ENCODE data around the gene PADI2. TPM values are rescaled to one million over a fixed set of nuclear protein-coding genes. Genes with fewer than 3 reads are reported as not detected.

The PADI2 gene
- polyA plus RNA-seq, 1 donor (not counting 4 experiments of a cell fraction or from before 2014, with no cell fraction given) = 0.13 TPM

GRCh38 chr1:17140279-17140678 lies 21.0 kb upstream of the PADI2 start:
- Histone ChIP-seq H2AFZ (ENCODE audit: control insufficient read depth, low read length) (no peak overlapping the region), H3K9me1 (ENCODE audit: control insufficient read depth, extremely low read depth, insufficient read depth, low read length) (no peaks in the 10 kb centered on the region), H3K36me3 (ENCODE audit: control insufficient read depth in 2 of 2, extremely low read depth in 1 of 2, insufficient read depth in 2 of 2, low read length in 2 of 2) (no peaks in the 10 kb centered on the region), H3K27ac (ENCODE audit: control insufficient read depth, insufficient read depth, low read length) (no peak overlapping the region), H3K4me2 (ENCODE audit: control insufficient read depth, extremely low read depth, insufficient read depth, low read depth, low read length) (no peak overlapping the region), H3K79me2 (ENCODE audit: control insufficient read depth, insufficient read depth, low read length) (no peaks in the 10 kb centered on the region), H3K9ac (ENCODE audit: control insufficient read depth, extremely low read depth, insufficient read depth, low read length) (no peak overlapping the region), H3K9me3 (ENCODE audit: control insufficient read depth, low read depth, low read length) (no peaks in the 10 kb centered on the region), H3K4me3 (ENCODE audit: control insufficient read depth in 2 of 3, extremely low read depth in 1 of 3, insufficient read depth in 2 of 3, low read depth in 1 of 3, low read length in 3 of 3) (no peak overlapping the region), H3K27me3 (ENCODE audit: control insufficient read depth, extremely low read depth, insufficient read depth, low read length) (no peaks in the 10 kb centered on the region), H4K20me1 (ENCODE audit: control insufficient read depth, extremely low read depth, insufficient read depth, low read length) (no peaks in the 10 kb centered on the region), H3K4me1 (ENCODE audit: control insufficient read depth, extremely low read depth, insufficient read depth, low read length) (no peaks in the 10 kb centered on the region)
- no peak for DNase-seq (ENCODE audit: low read depth, low spot score)
- no peak for TF ChIP-seq CTCF (optimal IDR thresholded peaks at IDR 0.05 in 1 of 3, IDR thresholded peaks at IDR 0.05 in 1 of 3, conservative IDR thresholded peaks at IDR 0.05 in 1 of 3; ENCODE audit: extremely low read depth in 1 of 3, insufficient read depth in 2 of 3, low read length in 3 of 3)
- no peak for TF ChIP-seq EZH2 (IDR thresholded peaks at IDR 0.05; ENCODE audit: low read length)
- dilution Hi-C loops (cut with MboI; ENCODE audit: extremely low pct_ligation_motif_present, low sequenced_read_pairs) = no loop called here
- FAIRE-seq = no peak

GRCh38 chr1:17139637-17140036 lies 20.4 kb upstream of the PADI2 start:
- Histone ChIP-seq H3K27ac (ENCODE audit: control insufficient read depth, insufficient read depth, low read length) (no peak overlapping the region), H3K9me3 (ENCODE audit: control insufficient read depth, low read depth, low read length) (no peaks in the 10 kb centered on the region), H4K20me1 (ENCODE audit: control insufficient read depth, extremely low read depth, insufficient read depth, low read length) (no peaks in the 10 kb centered on the region), H3K4me1 (ENCODE audit: control insufficient read depth, extremely low read depth, insufficient read depth, low read length) (no peaks in the 10 kb centered on the region), H3K9ac (ENCODE audit: control insufficient read depth, extremely low read depth, insufficient read depth, low read length) (no peak overlapping the region), H2AFZ (ENCODE audit: control insufficient read depth, low read length) (no peak overlapping the region), H3K4me3 (ENCODE audit: control insufficient read depth in 2 of 3, extremely low read depth in 1 of 3, insufficient read depth in 2 of 3, low read depth in 1 of 3, low read length in 3 of 3) (no peak overlapping the region), H3K36me3 (ENCODE audit: control insufficient read depth in 2 of 2, extremely low read depth in 1 of 2, insufficient read depth in 2 of 2, low read length in 2 of 2) (no peaks in the 10 kb centered on the region), H3K27me3 (ENCODE audit: control insufficient read depth, extremely low read depth, insufficient read depth, low read length) (no peaks in the 10 kb centered on the region), H3K4me2 (ENCODE audit: control insufficient read depth, extremely low read depth, insufficient read depth, low read depth, low read length) (no peak overlapping the region), H3K79me2 (ENCODE audit: control insufficient read depth, insufficient read depth, low read length) (no peaks in the 10 kb centered on the region), H3K9me1 (ENCODE audit: control insufficient read depth, extremely low read depth, insufficient read depth, low read length) (no peaks in the 10 kb centered on the region)
- dilution Hi-C loops (cut with MboI; ENCODE audit: extremely low pct_ligation_motif_present, low sequenced_read_pairs) = no loop called here
- FAIRE-seq = no peak
- DNase-seq (ENCODE audit: low read depth, low spot score) = no peak
- TF ChIP-seq CTCF (optimal IDR thresholded peaks at IDR 0.05 in 1 of 3, IDR thresholded peaks at IDR 0.05 in 1 of 3, conservative IDR thresholded peaks at IDR 0.05 in 1 of 3; ENCODE audit: extremely low read depth in 1 of 3, insufficient read depth in 2 of 3, low read length in 3 of 3) (no peak), EZH2 (IDR thresholded peaks at IDR 0.05; ENCODE audit: low read length) (no peak)
